CD4-positive, alpha-beta T cell (primary cell): Measurements from ENCODE around the gene PRTN3. TPM values are rescaled to one million over a fixed set of nuclear protein-coding genes. Genes with fewer than 3 reads are reported as not detected.
"Not testable (repeated sequence)": the region's sequence is repeated elsewhere in the genome, so short reads cannot be mapped to it uniquely, and the experiment has no call there.

Experiments used
- ATAC-seq: fragments of 200-7000 bp; cut with Tn5 transposase; one replicate; pipeline ENCODE4 v1.10.0; 2022; ENCODE audit warnings: mild to moderate bottlenecking; ENCODE audit not compliant: poor library complexity
- CTCF ChIA-PET: fragments of 350-600 bp; sonication (Branson Sonifier 250); formaldehyde crosslinking; loops from one replicate; lab custom pipeline; 2021; ENCODE audit warnings: antibody characterized with exemption, inconsistent platforms; lab: Charles Lee
- POLR2A ChIA-PET: fragments of 350-600 bp; sonication (Branson Sonifier 250); formaldehyde crosslinking; loops from one replicate; lab custom pipeline; 2021; ENCODE audit warnings: antibody characterized with exemption, inconsistent platforms; lab: Charles Lee
- DNase-seq, 14 experiments: peaks; one replicate each; pipeline ENCODE4 v3.0.0-alpha.2; 2013 to 2020; ENCODE audit warnings: mixed read lengths in 2 of 14
- H3K27ac ChIP-seq, 2 donors: one replicate each; pipeline versions ENCODE4 v1.5.1 to v1.7.0; 2013; ENCODE audit warnings: low read length in 2 of 2, low read depth in 1 of 2, mild to moderate bottlenecking in 1 of 2
- H3K27me3 ChIP-seq, 2 experiments: 1 replicate in 1 of 2; 2 replicates in 1 of 2; pipeline versions ENCODE4 v1.6.1 to v1.7.0; 2013; ENCODE audit warnings: low read length in 2 of 2, control low read depth in 1 of 2, mild to moderate bottlenecking in 1 of 2, moderate library complexity in 1 of 2; ENCODE audit not compliant: insufficient read depth in 2 of 2, control insufficient read depth in 1 of 2
- H3K36me3 ChIP-seq: one replicate; pipeline ENCODE4 v1.6.1; 2013; ENCODE audit warnings: low read length, control low read depth; ENCODE audit not compliant: insufficient read depth
- H3K4me1 ChIP-seq: one replicate; pipeline ENCODE4 v1.6.1; 2013; ENCODE audit warnings: low read length, control low read depth; ENCODE audit not compliant: insufficient read depth
- H3K4me3 ChIP-seq: one replicate; pipeline ENCODE4 v1.5.1; 2013; ENCODE audit warnings: mild to moderate bottlenecking, low read length, moderate library complexity
- H3K9me3 ChIP-seq, 2 experiments: 1 replicate in 1 of 2; 2 replicates in 1 of 2; pipeline versions ENCODE4 v1.6.1 to v1.7.0; 2013; ENCODE audit warnings: low read length in 2 of 2, mild to moderate bottlenecking in 2 of 2, control low read depth in 1 of 2, moderate library complexity in 1 of 2; ENCODE audit not compliant: control insufficient read depth in 1 of 2, insufficient read depth in 1 of 2
- H3K27ac Mint-ChIP-seq: one replicate; pipeline ENCODE4 v1.8.0; 2020; ENCODE audit warnings: mixed read lengths
- H3K27me3 Mint-ChIP-seq: one replicate; pipeline ENCODE4 v1.8.0; 2021; ENCODE audit warnings: mixed read lengths
- H3K36me3 Mint-ChIP-seq: one replicate; pipeline ENCODE4 v1.8.0; 2021; ENCODE audit warnings: low read depth, mixed read lengths
- H3K4me1 Mint-ChIP-seq: one replicate; pipeline ENCODE4 v1.8.0; 2021; ENCODE audit warnings: low read depth, mixed read lengths
- H3K4me3 Mint-ChIP-seq: one replicate; pipeline ENCODE4 v1.8.0; 2020; ENCODE audit warnings: mild to moderate bottlenecking, mixed read lengths
- H3K9me3 Mint-ChIP-seq: one replicate; pipeline ENCODE4 v1.8.0; 2020; ENCODE audit warnings: mixed read lengths
- intact Hi-C, 2 experiments: fragments of 100-400 bp; cut with DNase I in 1 of 2; cut with micrococcal nuclease in 1 of 2; formaldehyde crosslinking; loops; one replicate each; pipeline versions ENCODE4 v1.15.1 to v1.9.0; 2023 to 2025; cut with DNase I, micrococcal nuclease
- total RNA-seq, 174 experiments: library from RNA in 2 of 174; stranded (reverse) in 2 of 174; gene quantifications; one replicate each; pipeline ENCODE4 v1.2.3 and lab custom pipeline; 2021 to 2026
- TF ChIP-seq, protein P1 (sequence below): fragments of 200-600 bp; IDR thresholded peaks from one replicate; pipeline ENCODE4 v1.8.0; 2022; ENCODE audit warnings: antibody characterized with exemption, mild to moderate bottlenecking

Gene PRTN3
- total RNA-seq, 2 experiments from 2014 or later = not detected

DNA sequence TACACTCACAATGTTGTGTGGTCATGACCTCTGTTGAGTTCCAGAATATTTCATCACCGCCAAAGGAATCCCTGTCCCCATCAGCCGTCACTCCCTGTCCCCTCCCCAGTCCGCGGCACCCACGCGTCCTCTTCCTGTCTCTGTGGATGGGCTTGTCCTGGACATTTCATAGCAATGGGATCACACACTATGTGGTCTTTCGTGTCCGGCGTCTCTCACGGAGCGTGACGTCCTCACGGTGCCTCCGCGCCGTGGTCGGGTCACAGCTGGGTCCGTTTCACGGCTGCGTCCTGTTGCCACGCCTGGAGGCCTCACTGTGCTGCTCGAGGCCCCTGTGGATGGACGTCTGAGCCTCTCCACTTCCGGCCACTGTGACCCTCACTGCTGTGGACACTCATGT, 6.6 kb upstream of the PRTN3 start:
- intact Hi-C loops = no loop called here
- no peak overlapping the region for H3K27ac Mint-ChIP-seq
- no peaks in the 10 kb centered on the region for H3K36me3 Mint-ChIP-seq
- Histone ChIP-seq H3K4me3 (no peak overlapping the region), H3K9me3 (peaks cover 0 to 3% of the 10 kb centered on the region in 2 experiments), H3K27me3 (peaks cover 5 to 12% of the 10 kb centered on the region in 2 experiments), H3K36me3 (no peaks in the 10 kb centered on the region), H3K27ac (no peak overlapping the region), H3K4me1 (no peaks in the 10 kb centered on the region)
- no peaks in the 10 kb centered on the region for H3K4me1 Mint-ChIP-seq
- TF ChIP-seq, protein P1, sequence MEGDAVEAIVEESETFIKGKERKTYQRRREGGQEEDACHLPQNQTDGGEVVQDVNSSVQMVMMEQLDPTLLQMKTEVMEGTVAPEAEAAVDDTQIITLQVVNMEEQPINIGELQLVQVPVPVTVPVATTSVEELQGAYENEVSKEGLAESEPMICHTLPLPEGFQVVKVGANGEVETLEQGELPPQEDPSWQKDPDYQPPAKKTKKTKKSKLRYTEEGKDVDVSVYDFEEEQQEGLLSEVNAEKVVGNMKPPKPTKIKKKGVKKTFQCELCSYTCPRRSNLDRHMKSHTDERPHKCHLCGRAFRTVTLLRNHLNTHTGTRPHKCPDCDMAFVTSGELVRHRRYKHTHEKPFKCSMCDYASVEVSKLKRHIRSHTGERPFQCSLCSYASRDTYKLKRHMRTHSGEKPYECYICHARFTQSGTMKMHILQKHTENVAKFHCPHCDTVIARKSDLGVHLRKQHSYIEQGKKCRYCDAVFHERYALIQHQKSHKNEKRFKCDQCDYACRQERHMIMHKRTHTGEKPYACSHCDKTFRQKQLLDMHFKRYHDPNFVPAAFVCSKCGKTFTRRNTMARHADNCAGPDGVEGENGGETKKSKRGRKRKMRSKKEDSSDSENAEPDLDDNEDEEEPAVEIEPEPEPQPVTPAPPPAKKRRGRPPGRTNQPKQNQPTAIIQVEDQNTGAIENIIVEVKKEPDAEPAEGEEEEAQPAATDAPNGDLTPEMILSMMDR = no peak
- H3K4me3 Mint-ChIP-seq = no peak overlapping the region
- H3K9me3 Mint-ChIP-seq = no peaks in the 10 kb centered on the region
- ATAC-seq (no peak), DNase-seq (no peak)
- H3K27me3 Mint-ChIP-seq = peaks cover 14% of the 10 kb centered on the region
- ChIA-PET CTCF (no interaction called here), POLR2A (no interaction called here)

DNA sequence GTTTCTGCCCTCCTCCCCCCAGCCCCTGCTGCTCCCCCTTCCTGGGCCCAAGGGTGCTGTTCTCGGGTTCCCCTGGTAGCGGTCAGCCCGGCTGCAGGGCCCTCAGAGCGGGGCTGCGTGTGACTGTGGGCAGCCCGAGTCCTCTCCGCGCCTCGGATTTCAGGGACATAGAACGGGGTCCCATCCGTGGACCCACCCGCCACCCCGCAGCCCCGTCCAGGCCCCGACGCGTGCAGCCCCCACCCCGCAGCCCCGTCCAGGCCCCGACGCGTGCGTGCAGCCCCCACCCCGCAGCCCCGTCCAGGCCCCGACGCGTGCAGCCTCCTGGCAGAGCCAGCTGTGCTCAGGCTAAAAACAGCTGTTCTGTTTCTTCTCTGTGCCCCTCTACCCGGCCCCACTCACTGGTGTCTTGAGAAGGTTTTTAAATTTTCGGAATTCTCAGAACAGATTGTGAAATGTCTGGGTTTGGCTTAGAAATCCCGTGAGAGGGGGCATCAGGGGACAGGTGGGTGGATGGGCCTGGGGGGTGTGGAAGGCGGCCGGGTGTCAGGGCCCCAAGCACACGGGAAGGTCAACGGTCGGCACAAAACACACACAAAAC, 5.5 kb upstream of the PRTN3 start:
- no peak overlapping the region for H3K4me3 Mint-ChIP-seq
- no peaks in the 10 kb centered on the region for H3K4me1 Mint-ChIP-seq
- ATAC-seq (no peak), DNase-seq (peak in 1 of 14 experiments; percentile 44)
- peaks cover 14% of the 10 kb centered on the region for H3K27me3 Mint-ChIP-seq
- H3K9me3 ChIP-seq = peaks cover 0 to 3% of the 10 kb centered on the region in 2 experiments
- H3K36me3 Mint-ChIP-seq = no peaks in the 10 kb centered on the region
- H3K27ac Mint-ChIP-seq = no peak overlapping the region
- H3K27ac ChIP-seq = no peak overlapping the region
- no peaks in the 10 kb centered on the region for H3K36me3 ChIP-seq
- ChIA-PET CTCF (no interaction called here), POLR2A (no interaction called here)
- no peak overlapping the region for H3K4me3 ChIP-seq
- intact Hi-C loops = no loop called here
- H3K9me3 Mint-ChIP-seq = no peaks in the 10 kb centered on the region
- no peaks in the 10 kb centered on the region for H3K4me1 ChIP-seq
- TF ChIP-seq, protein P1 = no peak
- peaks cover 5 to 8% of the 10 kb centered on the region in 2 experiments for H3K27me3 ChIP-seq

DNA sequence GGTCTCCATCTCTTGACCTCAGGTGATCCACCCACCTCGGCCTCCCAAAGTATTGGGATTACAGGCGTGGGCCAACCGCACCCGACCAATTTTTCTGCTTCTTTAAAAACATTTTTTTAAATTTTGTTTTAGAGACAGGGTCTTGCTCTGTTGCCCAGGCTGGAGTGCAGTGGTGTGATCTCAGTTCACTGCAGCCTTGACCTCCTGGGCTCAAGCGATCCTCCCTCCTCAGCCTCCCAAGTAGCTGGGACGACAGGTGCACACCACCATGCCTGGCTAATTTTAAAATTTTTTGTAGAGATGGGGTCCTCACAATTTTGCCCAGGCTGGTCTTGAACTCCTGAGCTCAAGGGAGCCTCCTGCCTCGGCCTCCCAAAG, 2.0 kb downstream of the PRTN3 start:
- intact Hi-C loops, CTCF ChIA-PET, H3K9me3 Mint-ChIP-seq, DNase-seq, H3K36me3 ChIP-seq, H3K9me3 ChIP-seq, H3K4me3 ChIP-seq, H3K27ac Mint-ChIP-seq, H3K4me3 Mint-ChIP-seq, ATAC-seq, H3K36me3 Mint-ChIP-seq, POLR2A ChIA-PET, H3K4me1 Mint-ChIP-seq, H3K27ac ChIP-seq: not testable (repeated sequence)
- Histone ChIP-seq H3K27me3 (peaks cover 27 to 28% of the 10 kb centered on the region in 2 experiments), H3K4me1 (peaks cover 14% of the 10 kb centered on the region)
- peaks cover 44% of the 10 kb centered on the region for H3K27me3 Mint-ChIP-seq
